B cell (primary cell): ENCODE data around the gene ST6GALNAC5. TPM values are rescaled to one million over a fixed set of nuclear protein-coding genes. Genes with fewer than 3 reads are reported as not detected.

Experiments
- ATAC-seq: fragments of 200-7000 bp; cut with Tn5 transposase; one replicate; pipeline ENCODE4 v1.10.0; 2021; ENCODE audit warnings: low read depth, mild to moderate bottlenecking, moderate number of reproducible peaks, moderate library complexity
- CTCF ChIA-PET: fragments of 350-600 bp; sonication (Branson Sonifier 250); formaldehyde crosslinking; loops from one replicate; lab custom pipeline; 2021; ENCODE audit warnings: antibody characterized with exemption, inconsistent platforms; lab: Charles Lee
- POLR2A ChIA-PET: fragments of 350-600 bp; sonication (Branson Sonifier 250); formaldehyde crosslinking; loops from one replicate; lab custom pipeline; 2021; ENCODE audit warnings: antibody characterized with exemption; lab: Charles Lee
- DNase-seq: peaks from one replicate; pipeline ENCODE4 v3.0.0; 2013
- H2AFZ ChIP-seq: 2 replicates; pipeline ENCODE4 v1.6.1; 2012; ENCODE audit warnings: mild to moderate bottlenecking, low read depth, low read length; ENCODE audit not compliant: insufficient read depth, poor library complexity, severe bottlenecking
- H3K27ac ChIP-seq, 2 donors: 1 replicate in 1 of 2; 2 replicates in 1 of 2; pipeline ENCODE4 v1.5.1; 2012 to 2013; ENCODE audit warnings: low read length in 2 of 2, mild to moderate bottlenecking in 2 of 2, moderate library complexity in 1 of 2
- H3K27me3 ChIP-seq, 4 experiments: fragments of 200-600 bp in 1 of 4; sonication (generic) in 1 of 4; replicated peaks in 1 of 4; 1 replicate in 2 of 4; 2 replicates in 2 of 4; pipeline versions ENCODE4 v1.6.1 to v1.7.0; 2013 to 2016; ENCODE audit warnings: low read length in 3 of 4, mild to moderate bottlenecking in 2 of 4, mixed read lengths in 1 of 4, moderate library complexity in 1 of 4; ENCODE audit not compliant: insufficient read depth in 4 of 4, control insufficient read depth in 3 of 4; ENCODE audit errors: control extremely low read depth in 1 of 4
- H3K36me3 ChIP-seq, 2 experiments: replicated peaks in 1 of 2; 1 replicate in 1 of 2; 2 replicates in 1 of 2; pipeline versions ENCODE4 v1.6.1 to v1.7.1; 2013; ENCODE audit warnings: low read length in 1 of 2; ENCODE audit not compliant: insufficient read depth in 2 of 2, control insufficient read depth in 1 of 2; ENCODE audit errors: control extremely low read depth in 1 of 2, extremely low read depth in 1 of 2
- H3K4me1 ChIP-seq, 2 donors: fragments of 200-600 bp in 1 of 2; sonication (generic) in 1 of 2; 1 replicate in 1 of 2; 2 replicates in 1 of 2; pipeline versions ENCODE4 v1.5.1 to v1.6.1; 2013 to 2017; ENCODE audit warnings: low read length in 2 of 2; ENCODE audit not compliant: control insufficient read depth in 2 of 2, insufficient read depth in 2 of 2
- H3K4me2 ChIP-seq: replicated peaks from 2 replicates; pipeline ENCODE3; 2012; ENCODE audit warnings: mild to moderate bottlenecking, low read depth, low read length; ENCODE audit not compliant: poor library complexity, severe bottlenecking
- H3K4me3 ChIP-seq, 5 experiments: fragments of 200-600 bp in 1 of 5; sonication (generic) in 1 of 5; 1 replicate in 3 of 5; 2 replicates in 2 of 5; pipeline versions ENCODE4 v1.5.1 to v1.7.0; 2011 to 2016; ENCODE audit warnings: low read length in 4 of 5, mild to moderate bottlenecking in 4 of 5, low read depth in 2 of 5, control low read depth in 1 of 5, moderate library complexity in 1 of 5; ENCODE audit not compliant: insufficient read depth in 1 of 5; ENCODE audit errors: control extremely low read depth in 1 of 5, extremely low read depth in 1 of 5
- H3K79me2 ChIP-seq: fragments of 200-600 bp; sonication (generic); one replicate; pipeline ENCODE4 v1.6.0; 2016; ENCODE audit warnings: low read length; ENCODE audit not compliant: control insufficient read depth, insufficient read depth
- H3K9ac ChIP-seq: fragments of 200-600 bp; sonication (generic); 2 replicates; pipeline ENCODE4 v1.6.1; 2017; ENCODE audit warnings: mild to moderate bottlenecking, low read length, moderate library complexity
- H3K9me3 ChIP-seq, 3 donors: one replicate each; pipeline versions ENCODE4 v1.6.1 to v1.7.1; 2013; ENCODE audit warnings: low read length in 2 of 3; ENCODE audit not compliant: control insufficient read depth in 2 of 3, insufficient read depth in 1 of 3; ENCODE audit errors: control extremely low read depth in 1 of 3
- H4K20me1 ChIP-seq: 2 replicates; pipeline ENCODE4 v1.6.0; 2012; ENCODE audit warnings: mild to moderate bottlenecking, low read length; ENCODE audit not compliant: insufficient read depth, control insufficient read depth, poor library complexity, severe bottlenecking
- H3K27ac Mint-ChIP-seq: one replicate; pipeline ENCODE4 v1.8.0; 2021; ENCODE audit warnings: mixed read lengths
- H3K27me3 Mint-ChIP-seq: one replicate; pipeline ENCODE4 v1.8.0; 2021; ENCODE audit warnings: mixed read lengths
- H3K4me1 Mint-ChIP-seq: one replicate; pipeline ENCODE4 v1.8.0; 2021; ENCODE audit warnings: mixed read lengths
- H3K4me3 Mint-ChIP-seq: one replicate; pipeline ENCODE4 v1.8.0; 2021; ENCODE audit warnings: mixed read lengths
- H3K9me3 Mint-ChIP-seq: one replicate; pipeline ENCODE4 v1.8.0; 2022; ENCODE audit warnings: mixed read lengths; ENCODE audit not compliant: insufficient read depth
- EZH2 ChIP-seq: IDR thresholded peaks from 2 replicates; pipeline ENCODE4 v1.6.1; 2012; ENCODE audit warnings: borderline replicate concordance, low read depth, mild to moderate bottlenecking, moderate library complexity, low read length; ENCODE audit not compliant: insufficient read depth, poor library complexity, severe bottlenecking
- WGBS: methylation state at CpG from one replicate; pipeline ENCODE4 v1.1.5; 2013; ENCODE audit warnings: missing lambda C conversion rate; ENCODE audit not compliant: insufficient coverage; 5-methylcytosine and 5-hydroxymethylcytosine counted together
- intact Hi-C: fragments of 100-400 bp; cut with micrococcal nuclease; formaldehyde crosslinking; loops from one replicate; pipeline ENCODE4 v1.10.0; 2022
- polyA plus RNA-seq: library from polyadenylated mRNA; depleted of rRNA; stranded (reverse); fragments of >200 nt; gene quantifications from 2 replicates; pipeline ENCODE4 v1.2.3, GENCODE V29; 2012
- total RNA-seq, 2 donors: library from RNA; stranded (reverse); fragments of 120-200 nt in 1 of 2; gene quantifications; 1 replicate in 1 of 2; 2 replicates in 1 of 2; pipeline versions ENCODE4 v1.2.3 to v1.2.4, GENCODE V29; 2013 to 2022
- TF ChIP-seq, protein P1 (sequence below): fragments of 200-600 bp; IDR thresholded peaks from one replicate; pipeline ENCODE4 v1.8.0; 2022; ENCODE audit warnings: antibody characterized with exemption, mild to moderate bottlenecking

ST6GALNAC5 gene
- total and polyA plus RNA-seq, 2 donors (not counting 1 experiment from before 2014, with no cell fraction given) = not detected

DNA sequence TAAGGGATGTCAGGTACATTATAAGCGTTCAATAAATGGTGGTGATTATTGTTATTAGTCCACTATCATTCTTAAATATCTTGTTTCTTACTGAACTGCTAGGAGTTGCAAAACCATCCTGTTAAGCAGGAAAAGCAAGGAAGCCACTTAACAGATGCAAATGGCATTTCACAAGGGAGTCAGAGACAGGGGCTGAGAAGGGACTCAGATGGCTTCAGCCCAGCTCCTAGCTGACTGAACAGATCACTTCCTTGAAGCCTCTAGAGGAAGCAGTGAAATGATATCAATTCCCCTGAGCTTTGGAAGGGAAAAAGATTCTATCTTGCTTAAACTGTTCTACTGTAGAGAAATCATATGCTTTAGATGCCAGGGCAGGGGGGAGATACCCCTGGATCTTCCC is 151.5 kb downstream of the ST6GALNAC5 start:
- no peak for ATAC-seq
- H3K4me3 Mint-ChIP-seq = no peak overlapping the region
- H3K79me2 ChIP-seq = no peaks in the 10 kb centered on the region
- H3K4me1 ChIP-seq = no peaks in the 10 kb centered on the region
- POLR2A ChIA-PET = no interaction called here
- no peak overlapping the region for H3K27ac ChIP-seq
- H3K27ac Mint-ChIP-seq = no peak overlapping the region
- no peak overlapping the region for H3K4me2 ChIP-seq
- no peaks in the 10 kb centered on the region for H3K9me3 ChIP-seq
- WGBS = no CpG with 5 or more reads among the region's 1 CpG
- TF ChIP-seq, protein P1, sequence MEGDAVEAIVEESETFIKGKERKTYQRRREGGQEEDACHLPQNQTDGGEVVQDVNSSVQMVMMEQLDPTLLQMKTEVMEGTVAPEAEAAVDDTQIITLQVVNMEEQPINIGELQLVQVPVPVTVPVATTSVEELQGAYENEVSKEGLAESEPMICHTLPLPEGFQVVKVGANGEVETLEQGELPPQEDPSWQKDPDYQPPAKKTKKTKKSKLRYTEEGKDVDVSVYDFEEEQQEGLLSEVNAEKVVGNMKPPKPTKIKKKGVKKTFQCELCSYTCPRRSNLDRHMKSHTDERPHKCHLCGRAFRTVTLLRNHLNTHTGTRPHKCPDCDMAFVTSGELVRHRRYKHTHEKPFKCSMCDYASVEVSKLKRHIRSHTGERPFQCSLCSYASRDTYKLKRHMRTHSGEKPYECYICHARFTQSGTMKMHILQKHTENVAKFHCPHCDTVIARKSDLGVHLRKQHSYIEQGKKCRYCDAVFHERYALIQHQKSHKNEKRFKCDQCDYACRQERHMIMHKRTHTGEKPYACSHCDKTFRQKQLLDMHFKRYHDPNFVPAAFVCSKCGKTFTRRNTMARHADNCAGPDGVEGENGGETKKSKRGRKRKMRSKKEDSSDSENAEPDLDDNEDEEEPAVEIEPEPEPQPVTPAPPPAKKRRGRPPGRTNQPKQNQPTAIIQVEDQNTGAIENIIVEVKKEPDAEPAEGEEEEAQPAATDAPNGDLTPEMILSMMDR = no peak
- no peak for TF ChIP-seq EZH2
- no peaks in the 10 kb centered on the region for H3K27me3 ChIP-seq
- intact Hi-C loops = no loop called here
- no peak overlapping the region for H3K4me3 ChIP-seq
- H3K4me1 Mint-ChIP-seq = no peaks in the 10 kb centered on the region
- no peak for DNase-seq
- no peaks in the 10 kb centered on the region for H3K36me3 ChIP-seq
- no peak overlapping the region for H2AFZ ChIP-seq
- CTCF ChIA-PET = no interaction called here
- no peaks in the 10 kb centered on the region for H4K20me1 ChIP-seq
- no peaks in the 10 kb centered on the region for H3K27me3 Mint-ChIP-seq
- H3K9ac ChIP-seq = no peak overlapping the region
- no peaks in the 10 kb centered on the region for H3K9me3 Mint-ChIP-seq

DNA sequence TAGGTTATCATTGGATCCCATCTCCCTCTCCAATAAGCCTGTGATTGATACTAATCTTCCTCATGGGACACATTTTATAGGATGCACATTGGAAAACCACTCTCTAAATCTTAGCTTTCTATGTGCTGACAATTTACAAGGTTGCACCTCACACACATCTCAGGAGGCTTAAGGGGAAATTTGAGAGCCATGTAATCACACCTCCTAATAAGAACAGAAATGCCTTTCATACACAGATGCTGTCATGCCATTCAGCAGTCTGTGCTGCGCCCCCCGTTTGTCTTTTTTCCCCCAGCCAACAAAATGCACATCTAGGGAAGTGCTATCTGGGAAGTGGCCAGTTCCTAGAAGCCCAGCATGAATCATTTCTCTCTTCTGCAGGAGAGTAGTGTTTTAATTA is 154.5 kb downstream of the ST6GALNAC5 start:
- Mint-ChIP-seq H3K4me1 (no peaks in the 10 kb centered on the region), H3K27me3 (no peaks in the 10 kb centered on the region), H3K27ac (no peak overlapping the region), H3K9me3 (no peaks in the 10 kb centered on the region), H3K4me3 (no peak overlapping the region)
- no peaks in the 10 kb centered on the region for H3K9me3 ChIP-seq
- no peaks in the 10 kb centered on the region for H4K20me1 ChIP-seq
- ChIA-PET POLR2A (no interaction called here), CTCF (no interaction called here)
- no peak overlapping the region for H2AFZ ChIP-seq
- no peaks in the 10 kb centered on the region for H3K4me1 ChIP-seq
- H3K27ac ChIP-seq = no peak overlapping the region
- no peak for TF ChIP-seq EZH2
- TF ChIP-seq, protein P1 = no peak
- no peak overlapping the region for H3K4me2 ChIP-seq
- no peaks in the 10 kb centered on the region for H3K27me3 ChIP-seq
- H3K9ac ChIP-seq = no peak overlapping the region
- H3K79me2 ChIP-seq = no peaks in the 10 kb centered on the region
- no peak overlapping the region for H3K4me3 ChIP-seq
- no peaks in the 10 kb centered on the region for H3K36me3 ChIP-seq
- WGBS = no CpG with 5 or more reads among the region's 2 CpGs
- intact Hi-C loops = no loop called here
- no peak for DNase-seq
- ATAC-seq = no peak
